Measurements from ENCODE around the gene RERE.

RERE gene

DNA sequence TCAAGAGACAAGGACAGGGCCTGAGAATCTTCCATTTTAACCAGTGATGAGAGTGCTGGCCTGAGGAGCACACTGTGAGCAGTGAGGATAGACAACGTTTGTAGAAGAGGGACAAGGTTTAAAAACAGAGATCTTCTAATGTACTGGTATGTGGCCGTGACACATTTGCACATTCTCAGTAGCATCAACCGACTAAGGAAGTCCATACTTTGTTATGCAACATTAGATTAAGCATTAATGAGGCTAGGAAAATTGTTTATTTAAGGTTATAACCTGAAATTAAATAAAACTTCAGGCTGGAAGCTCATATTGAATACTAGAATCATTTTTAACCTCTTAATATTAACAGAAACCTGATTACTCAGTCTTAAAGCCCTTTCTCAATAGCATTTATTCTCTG, 400.6 kb downstream of the RERE start:
- DNase-seq = no peak

DNA sequence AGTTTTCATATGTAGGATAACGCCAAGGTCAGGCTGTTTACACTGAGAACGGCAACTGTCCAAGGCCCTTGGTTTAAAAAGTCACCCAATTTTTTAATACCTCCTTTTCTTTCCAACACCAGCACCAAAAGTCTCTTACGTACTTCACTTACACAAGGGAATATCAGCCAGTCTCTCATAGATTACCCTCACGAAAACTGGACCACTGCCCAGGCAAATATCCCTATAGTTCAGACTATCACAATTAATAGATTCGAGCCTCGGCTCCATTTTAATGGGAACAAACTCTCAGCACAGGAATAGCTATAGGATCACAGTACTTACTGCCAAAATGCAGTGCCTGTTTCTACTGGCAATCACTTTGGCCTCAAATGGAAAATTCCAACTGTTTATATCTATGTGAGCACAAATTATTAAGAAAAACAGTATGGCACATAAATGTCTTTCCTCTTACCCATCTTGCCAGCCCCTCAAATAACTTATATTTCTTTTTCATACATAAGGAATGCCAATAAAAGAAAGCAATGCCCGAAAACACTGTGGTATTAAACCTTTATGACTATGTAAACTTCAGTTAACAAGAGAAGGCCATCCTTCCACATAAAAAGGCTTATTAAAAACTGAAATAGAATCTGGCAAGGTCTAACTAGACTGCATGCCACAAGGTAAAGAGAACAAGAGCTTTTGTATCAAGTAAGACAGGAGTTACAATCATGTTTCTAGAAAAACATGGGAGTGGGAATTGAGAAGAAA, 401.7 kb downstream of the RERE start:
- DNase-seq = peak; percentile 70

- no peak for DNase-seq
These were observed 405.1 kb downstream of the RERE start for GRCh38 chr1:8412183-8412831.

GRCh38 chr1:8411803-8412182, 405.6 kb downstream of the RERE start:
- no peak for DNase-seq

- no peak for DNase-seq
These were observed 406.6 kb downstream of the RERE start for GRCh38 chr1:8410791-8411190.

DNA sequence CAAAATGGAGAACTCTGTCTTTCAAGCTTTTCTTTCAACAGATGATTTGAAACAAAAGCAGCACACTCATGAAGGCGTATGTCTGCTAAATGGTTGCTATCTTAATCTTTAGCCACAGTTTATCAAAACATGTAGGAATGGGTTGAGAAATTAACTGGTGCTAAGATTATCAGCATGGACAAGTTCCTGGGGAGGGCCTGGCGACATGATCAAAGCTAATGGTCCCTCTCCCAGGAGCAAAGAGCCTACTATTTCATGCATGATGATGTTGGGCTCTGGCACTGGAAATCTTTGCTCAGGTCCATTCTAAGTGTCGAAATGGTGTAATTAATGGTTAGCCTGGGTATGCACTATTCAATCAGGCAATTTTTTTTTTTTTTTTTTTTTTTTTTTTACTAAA, 407.8 kb downstream of the RERE start:
- no peak for DNase-seq

- DNase-seq = no peak
These were observed 408.3 kb downstream of the RERE start for GRCh38 chr1:8409106-8409505.

- peak; percentile 6 for DNase-seq
These were observed 409.1 kb downstream of the RERE start for GRCh38 chr1:8408151-8408839.

GRCh38 chr1:8407652-8408051, 409.8 kb downstream of the RERE start:
- DNase-seq = no peak

DNA sequence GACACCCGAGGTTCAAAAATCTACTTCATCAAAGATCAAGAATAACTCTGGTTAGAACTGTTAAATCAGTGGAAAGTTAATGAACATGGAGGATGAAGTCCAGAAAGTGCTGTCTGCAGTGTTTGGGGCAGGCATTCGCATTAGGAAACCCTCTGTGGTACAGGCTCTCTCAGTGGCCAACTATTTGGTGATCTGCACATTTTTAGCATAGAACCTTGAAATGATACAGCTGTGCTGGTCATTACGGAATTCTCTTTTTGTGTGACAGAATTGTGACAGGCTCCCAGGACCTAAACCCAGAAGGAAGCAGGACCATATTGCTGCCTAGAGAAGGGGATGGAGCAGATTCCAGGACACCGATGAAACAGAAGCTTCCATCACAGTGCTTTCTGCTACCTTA, 410.5 kb downstream of the RERE start:
- no peak for DNase-seq

DNA sequence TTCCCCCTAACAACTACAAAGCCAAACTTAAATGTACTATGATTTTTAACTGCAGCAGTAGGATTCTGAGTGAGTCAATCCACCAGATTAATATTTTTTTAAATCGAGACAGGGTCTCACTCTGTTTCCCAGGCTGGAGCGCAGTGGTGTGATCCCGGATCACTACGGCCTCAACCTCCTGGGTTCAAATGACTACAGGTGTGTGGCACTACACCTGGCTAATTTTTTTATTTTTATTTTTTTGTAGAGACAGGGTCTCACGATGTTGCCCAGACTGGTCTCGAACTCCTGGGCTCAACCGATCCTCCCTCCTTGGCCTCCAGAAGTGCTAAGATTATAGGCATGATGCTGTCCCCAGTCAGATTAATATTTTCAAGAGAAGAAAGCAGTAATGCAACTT, 411.4 kb downstream of the RERE start:
- no peak for DNase-seq

- no peak for DNase-seq
These were observed 412.7 kb downstream of the RERE start for GRCh38 chr1:8404460-8405370.

GRCh38 chr1:8402109-8402710, 415.2 kb downstream of the RERE start:
- DNase-seq = no peak

GRCh38 chr1:8398677-8399076, 418.8 kb downstream of the RERE start:
- DNase-seq = no peak

DNA sequence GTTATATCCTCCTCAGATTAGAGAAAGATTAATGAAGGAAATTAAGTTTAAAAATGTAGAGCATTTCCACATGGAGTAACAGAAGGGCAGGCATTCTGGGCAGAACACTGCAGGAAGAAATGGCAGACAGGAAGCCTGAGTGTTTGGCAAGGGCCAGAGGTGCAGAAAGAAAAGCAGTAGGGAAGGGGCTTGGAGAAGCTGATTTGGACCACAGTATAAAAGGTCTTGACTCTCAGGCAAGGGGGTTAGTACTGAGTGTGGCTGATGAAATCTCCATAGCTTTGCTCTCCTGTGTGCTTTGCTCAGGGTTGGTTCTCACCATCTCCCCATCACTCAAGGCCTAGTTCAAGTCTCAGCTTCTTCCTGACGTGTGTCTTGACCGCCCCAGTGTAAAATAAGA, 419.4 kb downstream of the RERE start:
- DNase-seq = no peak

GRCh38 chr1:8397511-8397910, 419.9 kb downstream of the RERE start:
- no peak for DNase-seq

- no peak for DNase-seq
These were observed 420.5 kb downstream of the RERE start for GRCh38 chr1:8396786-8397406.

- no peak for DNase-seq
These were observed 421.2 kb downstream of the RERE start for GRCh38 chr1:8396083-8396785.

- no peak for DNase-seq
These were observed 422.0 kb downstream of the RERE start for GRCh38 chr1:8395433-8395866.

GRCh38 chr1:8394456-8395321, 422.8 kb downstream of the RERE start:
- no peak for DNase-seq
